Activated CD4-positive, alpha-beta T cell treated with anti-CD3 and anti-CD28 coated beads for 36 hours (primary cell): ENCODE results near the gene IL15. TPM values are rescaled to one million over a fixed set of nuclear protein-coding genes. Genes with fewer than 3 reads are reported as not detected.
"Not testable (repeated sequence)": the region's sequence is repeated elsewhere in the genome, so short reads cannot be mapped to it uniquely, and the experiment has no call there.

Source experiments
- ATAC-seq: fragments of 200-7000 bp; cut with Tn5 transposase; one replicate; pipeline ENCODE4 v1.10.0; 2021; ENCODE audit warnings: mild to moderate bottlenecking, moderate library complexity
- CTCF ChIA-PET: fragments of 350-600 bp; sonication (Branson Sonifier 250); formaldehyde crosslinking; loops from one replicate; lab custom pipeline; 2021; ENCODE audit warnings: antibody characterized with exemption; lab: Charles Lee
- POLR2A ChIA-PET: fragments of 350-600 bp; sonication (Branson Sonifier 250); formaldehyde crosslinking; loops from one replicate; lab custom pipeline; 2021; ENCODE audit warnings: antibody characterized with exemption, inconsistent platforms; lab: Charles Lee
- DNase-seq: peaks from one replicate; pipeline ENCODE4 v3.0.0-alpha.2; 2020
- H3K27ac Mint-ChIP-seq: one replicate; pipeline ENCODE4 v1.8.0; 2021; ENCODE audit warnings: mixed read lengths
- H3K27me3 Mint-ChIP-seq: one replicate; pipeline ENCODE4 v1.8.0; 2021; ENCODE audit warnings: mixed read lengths
- H3K36me3 Mint-ChIP-seq: one replicate; pipeline ENCODE4 v1.8.0; 2021; ENCODE audit warnings: low read depth, mixed read lengths
- H3K4me1 Mint-ChIP-seq: one replicate; pipeline ENCODE4 v1.8.0; 2021; ENCODE audit warnings: mixed read lengths
- H3K4me3 Mint-ChIP-seq: one replicate; pipeline ENCODE4 v1.8.0; 2021; ENCODE audit warnings: mild to moderate bottlenecking, moderate library complexity, mixed read lengths
- H3K9me3 Mint-ChIP-seq: one replicate; pipeline ENCODE4 v1.8.0; 2021; ENCODE audit warnings: low read depth, mixed read lengths
- intact Hi-C, 2 experiments: fragments of 100-400 bp; cut with DNase I in 1 of 2; cut with micrococcal nuclease in 1 of 2; formaldehyde crosslinking; loops; one replicate each; pipeline versions ENCODE4 v1.14.2 to v1.15.1; 2022 to 2024; cut with DNase I, micrococcal nuclease
- total RNA-seq, 2 experiments: library from RNA; stranded (reverse); gene quantifications; one replicate each; pipeline ENCODE4 v1.2.3, GENCODE V29; 2021

Gene IL15
- total RNA-seq, 2 experiments from 2014 or later, result 0.37 to 1.1 TPM

GRCh38 chr4:141731481-141731880 lies 95.1 kb downstream of the IL15 start:
- intact Hi-C loops, result no loop called here
- no peak overlapping the region for H3K4me3 Mint-ChIP-seq
- no peaks in the 10 kb centered on the region for H3K4me1 Mint-ChIP-seq
- DNase-seq (no peak), ATAC-seq (no peak)
- H3K9me3 Mint-ChIP-seq, result peaks cover 2% of the 10 kb centered on the region
- peaks cover 2% of the 10 kb centered on the region for H3K27me3 Mint-ChIP-seq
- no peak overlapping the region for H3K27ac Mint-ChIP-seq
- no peaks in the 10 kb centered on the region for H3K36me3 Mint-ChIP-seq
- CTCF ChIA-PET, result no interaction called here
- POLR2A ChIA-PET, result no interaction called here

- no peaks in the 10 kb centered on the region for H3K36me3 Mint-ChIP-seq
- POLR2A ChIA-PET, result no interaction called here
- peaks cover 24% of the 10 kb centered on the region for H3K9me3 Mint-ChIP-seq
- DNase-seq, result no peak
- intact Hi-C loops, result no loop called here
- no peaks in the 10 kb centered on the region for H3K27me3 Mint-ChIP-seq
- no peak overlapping the region for H3K4me3 Mint-ChIP-seq
- H3K27ac Mint-ChIP-seq, result no peak overlapping the region
- CTCF ChIA-PET, result no interaction called here
- no peaks in the 10 kb centered on the region for H3K4me1 Mint-ChIP-seq
- no peak for ATAC-seq
Observed at GRCh38 chr4:141739636-141740035, 103.3 kb downstream of the IL15 start.

GRCh38 chr4:141746026-141746425 lies 109.6 kb downstream of the IL15 start:
- intact Hi-C loops, result no loop called here
- Mint-ChIP-seq H3K4me1 (no peaks in the 10 kb centered on the region), H3K27me3 (peaks cover 12% of the 10 kb centered on the region), H3K36me3 (no peaks in the 10 kb centered on the region), H3K4me3 (no peak overlapping the region), H3K9me3 (peaks cover 8% of the 10 kb centered on the region), H3K27ac (no peak overlapping the region)
- DNase-seq, result no peak
- ChIA-PET POLR2A (no interaction called here), CTCF (no interaction called here)
- no peak for ATAC-seq

- POLR2A ChIA-PET, H3K27me3 Mint-ChIP-seq, CTCF ChIA-PET, H3K4me3 Mint-ChIP-seq, H3K9me3 Mint-ChIP-seq, H3K4me1 Mint-ChIP-seq, intact Hi-C loops, ATAC-seq, DNase-seq, H3K27ac Mint-ChIP-seq, H3K36me3 Mint-ChIP-seq: not testable (repeated sequence)
Observed at GRCh38 chr4:141751806-141752205, 115.4 kb downstream of the IL15 start.

GRCh38 chr4:141757287-141757686 lies 120.9 kb downstream of the IL15 start:
- H3K9me3 Mint-ChIP-seq, result no peaks in the 10 kb centered on the region

GRCh38 chr4:141759796-141760425 lies 123.5 kb downstream of the IL15 start:
- intact Hi-C loops, result no loop called here

More at GRCh38 chr4:141757287-141757686, 120.9 kb downstream of the IL15 start:
- no peak overlapping the region for H3K4me3 Mint-ChIP-seq
- H3K27me3 Mint-ChIP-seq, result no peaks in the 10 kb centered on the region
- ATAC-seq (no peak), DNase-seq (no peak)
- H3K36me3 Mint-ChIP-seq, result no peaks in the 10 kb centered on the region
- H3K27ac Mint-ChIP-seq, result no peak overlapping the region
- H3K4me1 Mint-ChIP-seq, result no peaks in the 10 kb centered on the region
- CTCF ChIA-PET, result no interaction called here
- POLR2A ChIA-PET, result no interaction called here
- intact Hi-C loops, result no loop called here

GRCh38 chr4:141761926-141762325 lies 125.5 kb downstream of the IL15 start:
- H3K27me3 Mint-ChIP-seq, result peaks cover 3% of the 10 kb centered on the region
- CTCF ChIA-PET, result interaction anchor here (0.9 to 1.3 kb wide), 2 partner anchors 14 to 52 kb away, joined by 3 to 4 read pairs; no protein-coding TSS in a partner anchor
- DNase-seq, result no peak
- H3K9me3 Mint-ChIP-seq, result peaks cover 4% of the 10 kb centered on the region
- no peaks in the 10 kb centered on the region for H3K4me1 Mint-ChIP-seq
- no peak for ATAC-seq
- POLR2A ChIA-PET, result no interaction called here
- H3K4me3 Mint-ChIP-seq, result no peak overlapping the region
- no peaks in the 10 kb centered on the region for H3K36me3 Mint-ChIP-seq
- H3K27ac Mint-ChIP-seq, result no peak overlapping the region
- intact Hi-C loops, result no loop called here

More at GRCh38 chr4:141759796-141760425, 123.5 kb downstream of the IL15 start:
- H3K9me3 Mint-ChIP-seq, result peaks cover under 1% of the 10 kb centered on the region
- H3K4me3 Mint-ChIP-seq, result no peak overlapping the region
- POLR2A ChIA-PET, result no interaction called here
- CTCF ChIA-PET, result interaction anchor here (1.4 kb wide), 1 partner anchor 14 kb away, joined by 3 read pairs; no protein-coding TSS in a partner anchor
- no peaks in the 10 kb centered on the region for H3K4me1 Mint-ChIP-seq
- no peaks in the 10 kb centered on the region for H3K27me3 Mint-ChIP-seq
- ATAC-seq, result no peak
- DNase-seq, result no peak
- no peak overlapping the region for H3K27ac Mint-ChIP-seq
- H3K36me3 Mint-ChIP-seq, result no peaks in the 10 kb centered on the region

- CTCF ChIA-PET, result no interaction called here
- Mint-ChIP-seq H3K4me3 (no peak overlapping the region), H3K27ac (no peak overlapping the region), H3K4me1 (no peaks in the 10 kb centered on the region), H3K36me3 (no peaks in the 10 kb centered on the region), H3K9me3 (peaks cover 4% of the 10 kb centered on the region), H3K27me3 (peaks cover 3% of the 10 kb centered on the region)
- no peak for DNase-seq
- POLR2A ChIA-PET, result no interaction called here
- ATAC-seq, result no peak
- intact Hi-C loops, result no loop called here
Observed at GRCh38 chr4:141763374-141763773, 127.0 kb downstream of the IL15 start.

GRCh38 chr4:141768954-141769353 lies 132.6 kb downstream of the IL15 start:
- Mint-ChIP-seq H3K27ac (no peak overlapping the region), H3K4me3 (no peak overlapping the region), H3K36me3 (no peaks in the 10 kb centered on the region), H3K4me1 (peaks cover 11% of the 10 kb centered on the region), H3K9me3 (peaks cover 4% of the 10 kb centered on the region), H3K27me3 (peaks cover 3% of the 10 kb centered on the region)
- DNase-seq (no peak), ATAC-seq (no peak)
- intact Hi-C loops, result no loop called here
- ChIA-PET CTCF (no interaction called here), POLR2A (interaction anchor here (0.6 kb wide), 1 partner anchor 218 kb away, joined by 4 read pairs; no protein-coding TSS in a partner anchor)

- no peaks in the 10 kb centered on the region for H3K9me3 Mint-ChIP-seq
- intact Hi-C loops, result no loop called here
- CTCF ChIA-PET, result no interaction called here
- ATAC-seq (peak; percentile 60), DNase-seq (no peak)
- H3K36me3 Mint-ChIP-seq, result no peaks in the 10 kb centered on the region
- H3K27me3 Mint-ChIP-seq, result no peaks in the 10 kb centered on the region
- POLR2A ChIA-PET, result no interaction called here
- no peak overlapping the region for H3K4me3 Mint-ChIP-seq
- H3K4me1 Mint-ChIP-seq, result peaks cover 11% of the 10 kb centered on the region
- no peak overlapping the region for H3K27ac Mint-ChIP-seq
Observed at GRCh38 chr4:141771889-141772830, 135.8 kb downstream of the IL15 start.

- intact Hi-C loops, result no loop called here
- H3K4me3 Mint-ChIP-seq, result no peak overlapping the region
- peaks cover 11% of the 10 kb centered on the region for H3K4me1 Mint-ChIP-seq
- H3K36me3 Mint-ChIP-seq, result no peaks in the 10 kb centered on the region
- ChIA-PET POLR2A (no interaction called here), CTCF (no interaction called here)
- H3K27me3 Mint-ChIP-seq, result no peaks in the 10 kb centered on the region
- H3K27ac Mint-ChIP-seq, result no peak overlapping the region
- no peak for ATAC-seq
- DNase-seq, result no peak
- H3K9me3 Mint-ChIP-seq, result no peaks in the 10 kb centered on the region
Observed at GRCh38 chr4:141772838-141773237, 136.5 kb downstream of the IL15 start.

- H3K27ac Mint-ChIP-seq, result no peak overlapping the region
- H3K27me3 Mint-ChIP-seq, result no peaks in the 10 kb centered on the region
- no peaks in the 10 kb centered on the region for H3K36me3 Mint-ChIP-seq
- H3K9me3 Mint-ChIP-seq, result peaks cover 3% of the 10 kb centered on the region
- H3K4me3 Mint-ChIP-seq, result no peak overlapping the region
- ChIA-PET CTCF (no interaction called here), POLR2A (no interaction called here)
- no peak for ATAC-seq
- no peak for DNase-seq
- no peaks in the 10 kb centered on the region for H3K4me1 Mint-ChIP-seq
- intact Hi-C loops, result no loop called here
Observed at GRCh38 chr4:141782205-141782604, 145.8 kb downstream of the IL15 start.
